AG08396 (cell line): ENCODE data around the gene ESCO1.
"Not testable (repeated sequence)": the region's sequence is repeated elsewhere in the genome, so short reads cannot be mapped to it uniquely, and the experiment has no call there.

Source experiments
- DNase-seq: peaks from one replicate; pipeline ENCODE4 v3.0.0; 2012; ENCODE audit warnings: low spot score, mixed read lengths

The ESCO1 gene

GRCh38 chr18:21600526-21601410 lies at the start of gene ESCO1:
Gene ESCO1, minus strand, starts transcription at chr18:21600704. Its CDS starts 25,861 bp downstream, at chr18:21574843.
- DNase-seq, result peak; percentile 97

DNA sequence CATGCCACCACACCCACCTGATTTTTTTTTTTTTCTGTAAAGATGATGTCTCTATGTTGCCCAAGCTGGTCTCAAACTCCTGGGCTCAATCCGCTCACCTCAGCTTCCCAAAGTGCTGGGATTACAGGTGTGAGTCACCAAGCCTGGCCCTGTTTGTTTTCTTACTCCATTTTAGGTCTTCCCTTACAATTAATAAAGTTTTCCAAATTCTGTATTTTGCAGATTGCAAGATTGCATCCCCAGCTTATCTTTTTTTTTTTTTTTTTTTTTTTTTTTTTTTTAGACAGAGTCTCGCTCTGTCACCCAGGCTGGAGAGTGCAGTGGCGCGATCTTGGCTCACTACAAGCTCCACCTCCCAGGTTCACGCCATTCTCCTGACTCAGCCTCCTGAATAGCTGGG lies 39.9 kb upstream of the ESCO1 start:
- not testable (repeated sequence) for DNase-seq

- DNase-seq, result no peak
Measured at GRCh38 chr18:21638822-21639221, 38.3 kb upstream of the ESCO1 start.

- no peak for DNase-seq
Measured at GRCh38 chr18:21636769-21637168, 36.3 kb upstream of the ESCO1 start.

GRCh38 chr18:21634588-21635199 lies 34.2 kb upstream of the ESCO1 start:
- DNase-seq, result no peak

- no peak for DNase-seq
Measured at GRCh38 chr18:21632393-21632792, 31.9 kb upstream of the ESCO1 start.

DNA sequence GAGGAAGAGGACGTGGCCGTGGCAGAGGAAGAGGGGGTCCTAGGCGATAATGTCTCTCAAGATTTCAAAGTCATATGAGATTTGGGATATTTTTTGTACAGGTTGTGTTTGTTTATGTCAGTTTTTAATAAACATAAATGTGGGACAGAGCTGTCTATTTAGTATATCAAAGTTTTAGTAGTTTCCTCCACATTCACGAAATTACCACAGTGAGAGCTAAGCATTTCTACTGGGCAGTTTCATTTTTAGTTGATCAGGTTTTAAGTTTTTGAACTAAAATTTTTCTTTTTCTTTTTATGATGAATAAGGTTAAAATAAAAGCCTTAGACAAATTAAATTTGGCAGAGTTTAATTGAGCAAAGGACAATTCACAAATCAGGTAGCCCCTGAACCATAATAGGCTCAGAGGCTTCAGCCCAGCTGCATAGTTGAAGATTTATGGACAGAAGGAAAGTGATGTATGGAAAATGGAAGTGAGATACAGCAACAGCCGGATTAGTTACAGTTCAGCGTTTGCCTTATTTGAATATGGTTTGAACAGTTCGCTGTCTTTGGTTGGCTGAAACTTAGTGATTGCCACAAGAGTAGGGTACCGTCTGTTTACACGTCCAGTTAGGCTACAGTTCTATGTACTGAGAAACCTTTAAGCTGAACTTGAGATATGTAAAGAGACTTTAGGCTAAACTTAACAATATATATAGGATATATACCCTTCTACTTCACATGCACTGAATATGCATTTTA lies 28.8 kb upstream of the ESCO1 start:
- no peak for DNase-seq

- DNase-seq, result not testable (repeated sequence)
Measured at GRCh38 chr18:21621640-21622039, 21.1 kb upstream of the ESCO1 start.

DNA sequence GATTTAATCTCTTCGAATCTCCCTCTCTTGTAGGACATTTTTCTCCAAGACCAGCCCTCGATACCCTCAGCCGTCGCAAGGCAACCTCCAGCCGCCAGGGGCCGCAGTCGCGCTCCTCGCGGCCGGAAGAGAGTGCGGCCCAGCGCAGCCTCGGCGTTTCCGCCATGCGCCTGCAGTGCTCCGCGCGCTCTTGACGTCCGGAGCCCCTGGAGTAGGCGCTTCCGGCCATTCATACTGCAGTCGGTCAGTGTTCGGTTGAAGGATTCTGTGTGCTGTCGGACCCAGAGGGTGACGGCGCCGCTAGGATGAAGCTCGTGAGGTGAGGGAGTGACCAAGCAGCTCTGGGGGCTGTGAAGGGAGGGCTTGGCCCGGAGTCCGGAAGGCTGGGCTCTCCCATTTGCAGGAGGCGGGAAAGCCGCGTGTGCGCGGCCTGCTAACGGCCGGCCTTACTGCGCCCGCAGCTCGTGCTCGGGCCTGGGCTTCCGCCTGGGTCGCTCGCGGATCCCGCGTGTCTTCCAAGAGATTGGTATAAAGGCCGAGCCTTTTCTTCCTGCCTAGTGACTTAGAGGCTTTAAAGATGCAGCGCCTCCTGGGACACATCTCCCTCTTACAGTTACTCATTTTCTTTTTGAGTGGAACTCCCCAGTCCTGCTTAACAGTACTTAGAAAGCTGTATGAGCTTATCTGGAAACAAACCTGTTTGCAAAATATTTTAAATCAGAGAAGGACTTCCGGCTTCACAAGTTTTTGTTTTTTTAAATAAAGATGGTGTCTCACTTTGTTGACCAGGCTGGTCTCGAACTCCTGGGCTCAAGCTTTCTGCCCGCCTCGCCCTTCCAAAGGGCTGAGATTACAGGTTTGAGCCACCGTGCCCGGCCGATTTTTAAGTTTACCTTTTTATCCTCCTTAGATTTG lies 11.9 kb upstream of the ESCO1 start, which contains the start of gene SNRPD1:
TSS of gene SNRPD1 (plus strand) at position 190 of the 915 bp plus-strand sequence. CDS start at position 306, 116 bp downstream.
- peak; percentile 94 for DNase-seq

GRCh38 chr18:21611401-21612124 lies 11.1 kb upstream of the ESCO1 start:
- DNase-seq, result not testable (repeated sequence)

- DNase-seq, result no peak
Measured at GRCh38 chr18:21605213-21605612, 4.7 kb upstream of the ESCO1 start.

DNA sequence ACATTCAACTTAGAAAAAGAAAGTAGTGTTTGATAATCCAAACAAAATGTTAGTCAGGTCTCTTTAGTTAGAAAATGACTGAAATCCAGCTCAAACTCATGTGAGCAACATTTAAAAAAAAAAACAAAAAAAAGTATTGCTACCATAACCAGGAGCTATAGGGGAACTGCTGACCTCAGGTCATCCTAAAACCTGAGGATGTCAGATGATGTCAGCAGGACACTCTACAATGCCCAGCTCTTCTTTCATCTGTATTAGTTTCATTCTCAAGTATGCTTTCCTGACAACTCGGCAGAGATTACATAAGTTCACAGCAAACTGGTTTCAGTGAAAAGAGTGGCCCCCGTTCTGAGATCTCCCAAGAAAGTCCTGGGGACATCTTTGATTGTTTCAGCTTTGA lies 4.2 kb upstream of the ESCO1 start:
- no peak for DNase-seq

GRCh38 chr18:21602299-21602587 lies 1.7 kb upstream of the ESCO1 start:
- no peak for DNase-seq

- DNase-seq, result peak; percentile 74
Measured at GRCh38 chr18:21599585-21600525, 649 bp downstream of the ESCO1 start.

DNA sequence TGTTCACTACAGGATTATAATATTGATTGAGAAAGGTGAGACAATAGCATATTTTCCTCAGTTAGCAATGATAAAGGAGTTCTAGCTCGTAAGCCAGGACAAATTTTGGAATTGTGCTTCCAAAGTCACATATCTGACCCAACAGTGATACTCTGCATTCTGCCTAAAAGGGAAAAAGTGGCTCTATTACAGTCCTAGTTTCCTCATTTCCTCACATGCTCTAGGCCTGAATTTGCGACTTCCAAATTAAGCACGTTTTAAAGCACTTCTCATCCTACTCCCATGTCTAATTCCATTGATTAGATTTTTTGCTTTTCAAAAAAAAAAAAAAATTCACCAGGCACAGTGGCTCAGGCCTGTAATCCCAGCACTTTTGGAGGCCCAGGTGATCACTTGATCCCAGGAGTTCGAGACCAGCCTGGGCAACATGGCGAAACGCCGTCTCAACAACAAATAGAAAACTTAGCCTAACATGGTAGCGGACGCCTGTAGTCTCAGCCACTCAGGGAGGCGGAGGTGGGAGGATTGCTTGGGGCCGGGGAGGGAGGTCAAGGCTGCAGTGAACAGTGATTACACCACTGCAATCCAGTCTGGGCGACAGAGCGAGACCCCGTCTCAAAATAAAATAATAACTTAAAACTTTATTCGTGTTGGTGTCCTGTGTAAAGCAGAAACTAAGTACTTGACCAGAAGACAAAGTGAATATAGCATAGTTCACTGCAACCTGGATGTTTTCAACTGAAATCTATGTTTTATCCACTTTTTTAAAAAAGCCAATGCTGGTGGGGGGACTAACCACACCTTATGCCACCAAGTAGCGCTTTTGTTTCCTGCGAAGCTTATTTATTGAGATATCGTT lies 1.5 kb downstream of the ESCO1 start:
- DNase-seq, result no peak

- no peak for DNase-seq
Measured at GRCh38 chr18:21597620-21598019, 2.9 kb downstream of the ESCO1 start.

DNA sequence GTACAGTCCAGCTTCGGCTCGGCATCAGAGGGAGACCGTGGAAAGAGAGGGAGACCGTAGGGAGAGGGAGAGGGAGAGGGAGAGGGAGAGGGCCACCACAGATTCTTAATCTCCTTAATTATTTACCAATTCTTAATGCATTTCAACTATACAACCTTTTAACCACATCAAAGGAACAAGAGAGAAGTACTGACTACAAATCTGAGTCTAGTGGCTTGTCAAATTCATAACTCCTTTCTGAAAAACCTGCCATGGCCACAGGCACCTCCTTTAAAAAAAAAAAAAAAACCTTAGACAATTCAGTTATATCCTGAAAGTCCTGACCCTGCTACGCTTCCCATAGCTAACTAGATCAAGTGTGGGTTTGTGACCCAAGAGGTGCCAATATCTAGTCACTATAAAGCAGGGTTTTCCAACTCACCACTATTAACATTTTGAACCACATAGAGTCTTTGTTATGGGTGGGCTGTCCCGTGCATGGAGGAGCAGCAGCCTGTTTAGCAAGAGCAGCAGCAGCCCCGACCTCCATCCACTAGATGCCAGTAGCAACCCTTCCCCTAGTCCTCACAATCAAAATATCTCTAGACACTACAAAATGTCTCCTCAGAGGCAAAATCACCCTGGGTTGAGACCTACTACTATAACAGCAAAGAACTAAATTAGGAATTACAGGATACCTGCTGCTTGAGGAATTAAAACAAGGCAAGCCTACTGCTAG lies 6.8 kb downstream of the ESCO1 start:
- no peak for DNase-seq

DNA sequence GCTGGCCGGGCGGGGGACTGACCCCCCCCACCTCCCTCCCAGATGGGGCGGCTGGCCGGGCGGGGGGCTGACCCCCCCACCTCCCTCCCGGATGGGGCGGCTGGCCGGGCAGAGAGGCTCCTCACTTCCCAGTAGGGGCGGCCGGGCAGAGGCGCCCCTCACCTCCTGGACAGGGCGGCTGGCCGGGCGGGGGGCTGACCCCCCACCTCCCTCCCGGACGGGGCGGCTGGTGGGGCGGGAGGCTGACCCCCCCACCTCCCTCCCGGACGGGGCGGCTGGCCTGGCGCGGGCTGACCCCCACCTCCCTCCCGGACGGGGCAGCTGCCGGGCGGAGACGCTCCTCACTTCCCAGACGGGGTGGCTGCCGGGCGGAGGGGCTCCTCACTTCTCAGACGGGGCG lies 8.1 kb downstream of the ESCO1 start:
- DNase-seq, result not testable (repeated sequence)
